ENCODE data around the gene CFAP410. TPM values are rescaled to one million over a fixed set of nuclear protein-coding genes. Genes with fewer than 3 reads are reported as not detected.
A peak's percentile ranks its signal among the peaks of the same experiment; 100 is the strongest.
"Not testable (repeated sequence)": the region's sequence is repeated elsewhere in the genome, so short reads cannot be mapped to it uniquely, and the experiment has no call there.

Gene CFAP410
- total RNA-seq, 1 experiment from 2014 or later, result 19.3 TPM

DNA sequence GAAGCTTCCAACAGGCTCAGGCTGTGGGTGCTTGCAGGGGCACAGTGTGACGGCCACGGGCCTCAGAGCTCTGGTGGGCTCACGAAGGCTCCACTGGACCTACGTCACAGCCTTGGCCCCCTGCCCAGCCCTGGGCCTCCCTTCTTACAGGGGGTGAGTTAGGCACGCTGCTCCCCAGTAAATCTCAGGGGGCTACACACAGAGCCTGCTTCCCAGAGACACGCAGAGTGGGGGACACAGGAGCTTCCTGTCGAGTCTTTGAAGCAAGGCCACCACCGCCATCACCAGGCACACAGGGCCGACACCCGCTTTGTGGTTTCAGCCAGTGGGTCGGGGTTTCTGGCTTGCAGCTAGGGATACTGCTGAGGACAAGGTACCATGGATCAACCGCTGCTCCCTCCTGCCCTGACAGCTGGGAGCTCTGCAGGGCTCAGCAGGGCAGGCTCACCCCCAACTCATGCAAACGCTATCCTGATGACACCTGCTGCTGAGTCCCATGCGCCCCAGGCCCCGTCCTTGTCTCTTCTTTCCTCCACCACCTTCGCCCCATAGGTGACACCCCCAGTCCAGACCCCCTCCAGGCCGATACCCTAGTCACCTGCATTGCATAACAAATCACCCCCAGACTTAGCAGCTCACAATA, 5.5 kb upstream of the CFAP410 start (continued):
- TF ChIP-seq, protein P1, sequence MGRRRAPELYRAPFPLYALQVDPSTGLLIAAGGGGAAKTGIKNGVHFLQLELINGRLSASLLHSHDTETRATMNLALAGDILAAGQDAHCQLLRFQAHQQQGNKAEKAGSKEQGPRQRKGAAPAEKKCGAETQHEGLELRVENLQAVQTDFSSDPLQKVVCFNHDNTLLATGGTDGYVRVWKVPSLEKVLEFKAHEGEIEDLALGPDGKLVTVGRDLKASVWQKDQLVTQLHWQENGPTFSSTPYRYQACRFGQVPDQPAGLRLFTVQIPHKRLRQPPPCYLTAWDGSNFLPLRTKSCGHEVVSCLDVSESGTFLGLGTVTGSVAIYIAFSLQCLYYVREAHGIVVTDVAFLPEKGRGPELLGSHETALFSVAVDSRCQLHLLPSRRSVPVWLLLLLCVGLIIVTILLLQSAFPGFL (CRISPR knock-in tag; IDR thresholded peaks at IDR 0.05; ENCODE audit: borderline replicate concordance), result no peak
- no peak for TF ChIP-seq JAZF1 (CRISPR knock-in tag; IDR thresholded peaks at IDR 0.05)
- TF ChIP-seq TEAD1 (CRISPR knock-in tag; IDR thresholded peaks at IDR 0.05), result no peak

DNA sequence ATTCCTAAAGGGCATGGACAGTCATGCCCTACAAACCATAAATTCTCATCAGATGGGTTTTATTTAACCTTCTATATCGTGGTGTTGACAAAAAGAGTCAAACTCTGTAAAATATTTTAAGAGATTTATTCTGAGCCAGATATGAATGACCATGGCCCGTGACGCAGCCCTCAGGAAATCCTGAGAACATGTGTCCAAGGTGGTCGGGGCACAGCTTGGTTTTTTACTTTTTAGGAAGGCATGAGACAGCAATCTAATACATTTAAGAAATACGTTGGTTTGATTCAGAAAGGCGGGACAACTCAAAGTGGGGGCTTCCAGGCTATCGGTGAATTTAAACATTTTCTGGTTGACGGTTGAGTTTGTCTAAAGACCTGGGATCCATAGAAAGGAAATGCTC, 3.8 kb upstream of the CFAP410 start:
- CTCF ChIA-PET, result interaction anchor here (0.9 to 1.4 kb wide), 2 partner anchors 8 to 17 kb away, joined by 4 to 5 read pairs; no protein-coding TSS in a partner anchor
- not testable (repeated sequence) for ATAC-seq

DNA sequence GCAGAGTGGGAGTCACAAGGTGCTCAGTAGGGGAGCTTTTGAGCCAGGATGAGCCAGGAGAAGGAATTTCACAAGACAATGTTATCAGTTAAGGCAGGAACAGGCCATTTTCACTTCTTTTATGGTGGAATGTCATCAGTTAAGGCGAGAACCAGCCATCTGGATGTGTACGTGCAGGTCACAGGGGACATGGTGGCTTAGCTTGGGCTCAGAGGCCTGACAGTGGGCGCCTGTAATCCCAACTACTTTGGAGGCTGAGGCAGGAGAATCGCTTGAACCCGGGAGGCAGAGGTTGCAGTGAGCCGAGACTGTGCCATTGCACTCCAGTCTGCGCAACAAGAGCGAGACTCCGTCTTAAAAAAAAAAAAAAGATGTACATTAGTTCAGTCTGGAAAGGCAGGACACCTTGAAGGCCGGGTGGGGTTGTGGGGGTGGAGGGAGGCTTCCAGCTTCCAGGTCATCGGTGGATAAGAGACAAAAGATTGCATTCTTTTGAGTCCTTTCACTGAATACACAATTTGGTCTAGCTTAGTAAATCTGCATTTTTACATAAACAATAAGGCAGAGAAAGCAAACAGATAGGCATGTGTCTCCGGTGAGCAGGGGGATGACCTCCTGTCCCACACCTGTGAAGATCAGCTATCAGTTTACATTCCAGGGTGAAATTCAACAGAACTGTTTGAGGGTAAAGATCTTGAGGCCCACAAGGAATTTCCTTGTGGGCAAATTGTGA, 2.7 kb upstream of the CFAP410 start:
- H3K36me3 Mint-ChIP-seq; H3K4me3 Mint-ChIP-seq; H3K27me3 Mint-ChIP-seq (ENCODE audit: low read depth); ATAC-seq; H3K9me3 Mint-ChIP-seq; POLR2A ChIA-PET; DNase-seq (ENCODE audit: low spot score): not testable (repeated sequence)
- peaks cover 38% of the 10 kb centered on the region for H3K4me1 Mint-ChIP-seq
- CTCF ChIA-PET, result interaction anchor here (0.9 to 2.1 kb wide), 4 partner anchors 10 to 451 kb away, joined by 3 to 7 read pairs (median 4); no protein-coding TSS in a partner anchor
- H3K27ac Mint-ChIP-seq, result peak overlapping the region; percentile 83

More for the DNA sequence above, 3.8 kb upstream of the CFAP410 start:
- Mint-ChIP-seq H3K4me1 (peaks cover 34% of the 10 kb centered on the region), H3K27ac (peak overlapping the region; percentile 83; the same call in 1 of the 2 replicates)
- DNase-seq (ENCODE audit: low spot score); H3K4me3 Mint-ChIP-seq; H3K9me3 Mint-ChIP-seq; POLR2A ChIA-PET; H3K36me3 Mint-ChIP-seq; H3K27me3 Mint-ChIP-seq (ENCODE audit: low read depth): not testable (repeated sequence)

DNA sequence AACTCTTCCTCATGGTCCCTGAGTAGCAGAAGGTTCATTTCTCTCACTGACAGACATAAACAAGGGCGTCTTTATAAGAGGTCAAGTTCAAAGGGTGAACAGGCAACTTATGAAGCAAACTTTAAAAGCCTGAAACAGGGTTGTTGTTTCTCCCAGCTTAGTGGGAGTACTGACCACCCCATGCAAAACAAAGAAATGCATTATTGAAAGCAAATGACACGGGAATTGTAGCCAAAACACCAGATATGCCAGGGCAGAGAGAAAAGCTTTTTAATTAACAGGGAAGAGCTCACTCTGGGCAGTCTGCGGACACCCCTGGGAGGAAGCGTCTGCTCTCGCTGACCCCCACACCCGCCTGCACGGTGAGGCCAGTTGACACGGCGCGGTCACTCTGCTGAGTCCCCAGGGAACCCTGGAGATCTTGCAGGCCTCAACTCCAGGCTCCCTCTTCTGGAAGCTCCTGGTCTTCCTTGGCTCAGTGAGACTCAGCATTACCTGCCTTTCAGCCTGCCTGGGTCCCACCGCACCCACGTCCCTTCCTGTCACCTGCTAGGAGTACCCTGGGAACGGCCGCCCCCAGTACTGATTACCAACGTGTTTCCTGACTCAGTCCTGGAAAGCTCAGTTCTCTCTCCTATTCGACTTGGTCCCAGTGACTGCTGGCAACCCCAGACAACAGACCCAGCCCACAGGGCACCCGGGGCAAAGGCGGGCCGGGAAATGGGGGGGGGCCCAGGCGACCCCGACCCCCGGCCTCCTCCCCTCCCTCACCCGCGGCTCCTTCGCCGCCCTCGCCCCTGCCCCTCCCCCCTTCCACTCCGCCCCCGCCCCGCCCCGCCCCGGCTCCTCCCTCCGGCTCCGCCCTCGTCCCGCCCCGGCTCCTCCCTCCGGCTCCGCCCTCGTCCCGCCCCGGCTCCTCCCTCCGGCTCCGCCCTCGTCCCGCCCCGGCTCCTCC, 972 bp downstream of the CFAP410 start:
- H3K27me3 Mint-ChIP-seq (ENCODE audit: low read depth), result no peaks in the 10 kb centered on the region
- no peaks in the 10 kb centered on the region for H3K9me3 Mint-ChIP-seq
- POLR2A ChIA-PET, result interaction anchor here (0.5 to 1.6 kb wide), 2 partner anchors 22 to 117 kb away, joined by 3 to 4 read pairs; partner anchors contain the start of gene LRRC3
- H3K27ac Mint-ChIP-seq, result peak overlapping the region; percentile 45; the same call in 1 of the 2 replicates
- peak overlapping the region; percentile 64 for H3K4me3 Mint-ChIP-seq
- peaks cover 38% of the 10 kb centered on the region for H3K4me1 Mint-ChIP-seq
- CTCF ChIA-PET, result interaction anchor here (0.5 to 2.1 kb wide), 16 partner anchors 9 to 729 kb away, joined by 3 to 13 read pairs (median 4); partner anchors contain the start of genes LRRC3 and PFKL
- peak; percentile 66 for DNase-seq (ENCODE audit: low spot score)
- peak; percentile 43 for ATAC-seq
- H3K36me3 Mint-ChIP-seq, result no peaks in the 10 kb centered on the region
- TF ChIP-seq, protein P2, sequence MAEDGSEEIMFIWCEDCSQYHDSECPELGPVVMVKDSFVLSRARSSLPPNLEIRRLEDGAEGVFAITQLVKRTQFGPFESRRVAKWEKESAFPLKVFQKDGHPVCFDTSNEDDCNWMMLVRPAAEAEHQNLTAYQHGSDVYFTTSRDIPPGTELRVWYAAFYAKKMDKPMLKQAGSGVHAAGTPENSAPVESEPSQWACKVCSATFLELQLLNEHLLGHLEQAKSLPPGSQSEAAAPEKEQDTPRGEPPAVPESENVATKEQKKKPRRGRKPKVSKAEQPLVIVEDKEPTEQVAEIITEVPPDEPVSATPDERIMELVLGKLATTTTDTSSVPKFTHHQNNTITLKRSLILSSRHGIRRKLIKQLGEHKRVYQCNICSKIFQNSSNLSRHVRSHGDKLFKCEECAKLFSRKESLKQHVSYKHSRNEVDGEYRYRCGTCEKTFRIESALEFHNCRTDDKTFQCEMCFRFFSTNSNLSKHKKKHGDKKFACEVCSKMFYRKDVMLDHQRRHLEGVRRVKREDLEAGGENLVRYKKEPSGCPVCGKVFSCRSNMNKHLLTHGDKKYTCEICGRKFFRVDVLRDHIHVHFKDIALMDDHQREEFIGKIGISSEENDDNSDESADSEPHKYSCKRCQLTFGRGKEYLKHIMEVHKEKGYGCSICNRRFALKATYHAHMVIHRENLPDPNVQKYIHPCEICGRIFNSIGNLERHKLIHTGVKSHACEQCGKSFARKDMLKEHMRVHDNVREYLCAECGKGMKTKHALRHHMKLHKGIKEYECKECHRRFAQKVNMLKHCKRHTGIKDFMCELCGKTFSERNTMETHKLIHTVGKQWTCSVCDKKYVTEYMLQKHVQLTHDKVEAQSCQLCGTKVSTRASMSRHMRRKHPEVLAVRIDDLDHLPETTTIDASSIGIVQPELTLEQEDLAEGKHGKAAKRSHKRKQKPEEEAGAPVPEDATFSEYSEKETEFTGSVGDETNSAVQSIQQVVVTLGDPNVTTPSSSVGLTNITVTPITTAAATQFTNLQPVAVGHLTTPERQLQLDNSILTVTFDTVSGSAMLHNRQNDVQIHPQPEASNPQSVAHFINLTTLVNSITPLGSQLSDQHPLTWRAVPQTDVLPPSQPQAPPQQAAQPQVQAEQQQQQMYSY (CRISPR knock-in tag; IDR thresholded peaks at IDR 0.05), result 0 out of 2 replicates have a peak, but pooled peaks have one; percentile 32
- TF ChIP-seq, protein P3, sequence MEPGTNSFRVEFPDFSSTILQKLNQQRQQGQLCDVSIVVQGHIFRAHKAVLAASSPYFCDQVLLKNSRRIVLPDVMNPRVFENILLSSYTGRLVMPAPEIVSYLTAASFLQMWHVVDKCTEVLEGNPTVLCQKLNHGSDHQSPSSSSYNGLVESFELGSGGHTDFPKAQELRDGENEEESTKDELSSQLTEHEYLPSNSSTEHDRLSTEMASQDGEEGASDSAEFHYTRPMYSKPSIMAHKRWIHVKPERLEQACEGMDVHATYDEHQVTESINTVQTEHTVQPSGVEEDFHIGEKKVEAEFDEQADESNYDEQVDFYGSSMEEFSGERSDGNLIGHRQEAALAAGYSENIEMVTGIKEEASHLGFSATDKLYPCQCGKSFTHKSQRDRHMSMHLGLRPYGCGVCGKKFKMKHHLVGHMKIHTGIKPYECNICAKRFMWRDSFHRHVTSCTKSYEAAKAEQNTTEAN (CRISPR knock-in tag; IDR thresholded peaks at IDR 0.05), result no peak
- TF ChIP-seq GTF2I (CRISPR knock-in tag; conservative IDR thresholded peaks at IDR 0.05) (no peak), SP1 (CRISPR knock-in tag; conservative IDR thresholded peaks at IDR 0.05) (0 out of 2 replicates have a peak, but pooled peaks have one; percentile 60), CREM (CRISPR knock-in tag; IDR thresholded peaks at IDR 0.05) (no peak), JUN (CRISPR knock-in tag; IDR thresholded peaks at IDR 0.05) (no peak)
- TF ChIP-seq, protein P4, sequence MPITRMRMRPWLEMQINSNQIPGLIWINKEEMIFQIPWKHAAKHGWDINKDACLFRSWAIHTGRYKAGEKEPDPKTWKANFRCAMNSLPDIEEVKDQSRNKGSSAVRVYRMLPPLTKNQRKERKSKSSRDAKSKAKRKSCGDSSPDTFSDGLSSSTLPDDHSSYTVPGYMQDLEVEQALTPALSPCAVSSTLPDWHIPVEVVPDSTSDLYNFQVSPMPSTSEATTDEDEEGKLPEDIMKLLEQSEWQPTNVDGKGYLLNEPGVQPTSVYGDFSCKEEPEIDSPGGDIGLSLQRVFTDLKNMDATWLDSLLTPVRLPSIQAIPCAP (CRISPR knock-in tag; IDR thresholded peaks at IDR 0.05), result no peak
- TF ChIP-seq, protein P5, sequence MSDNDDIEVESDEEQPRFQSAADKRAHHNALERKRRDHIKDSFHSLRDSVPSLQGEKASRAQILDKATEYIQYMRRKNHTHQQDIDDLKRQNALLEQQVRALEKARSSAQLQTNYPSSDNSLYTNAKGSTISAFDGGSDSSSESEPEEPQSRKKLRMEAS (CRISPR knock-in tag; IDR thresholded peaks at IDR 0.05), result 0 out of 2 replicates have a peak, but pooled peaks have one; percentile 18
- TF ChIP-seq, protein P6, sequence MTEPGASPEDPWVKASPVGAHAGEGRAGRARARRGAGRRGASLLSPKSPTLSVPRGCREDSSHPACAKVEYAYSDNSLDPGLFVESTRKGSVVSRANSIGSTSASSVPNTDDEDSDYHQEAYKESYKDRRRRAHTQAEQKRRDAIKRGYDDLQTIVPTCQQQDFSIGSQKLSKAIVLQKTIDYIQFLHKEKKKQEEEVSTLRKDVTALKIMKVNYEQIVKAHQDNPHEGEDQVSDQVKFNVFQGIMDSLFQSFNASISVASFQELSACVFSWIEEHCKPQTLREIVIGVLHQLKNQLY (CRISPR knock-in tag; IDR thresholded peaks at IDR 0.05), result no peak
- TF ChIP-seq, protein P7, sequence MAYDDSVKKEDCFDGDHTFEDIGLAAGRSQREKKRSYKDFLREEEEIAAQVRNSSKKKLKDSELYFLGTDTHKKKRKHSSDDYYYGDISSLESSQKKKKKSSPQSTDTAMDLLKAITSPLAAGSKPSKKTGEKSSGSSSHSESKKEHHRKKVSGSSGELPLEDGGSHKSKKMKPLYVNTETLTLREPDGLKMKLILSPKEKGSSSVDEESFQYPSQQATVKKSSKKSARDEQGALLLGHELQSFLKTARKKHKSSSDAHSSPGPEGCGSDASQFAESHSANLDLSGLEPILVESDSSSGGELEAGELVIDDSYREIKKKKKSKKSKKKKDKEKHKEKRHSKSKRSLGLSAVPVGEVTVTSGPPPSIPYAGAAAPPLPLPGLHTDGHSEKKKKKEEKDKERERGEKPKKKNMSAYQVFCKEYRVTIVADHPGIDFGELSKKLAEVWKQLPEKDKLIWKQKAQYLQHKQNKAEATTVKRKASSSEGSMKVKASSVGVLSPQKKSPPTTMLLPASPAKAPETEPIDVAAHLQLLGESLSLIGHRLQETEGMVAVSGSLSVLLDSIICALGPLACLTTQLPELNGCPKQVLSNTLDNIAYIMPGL (CRISPR knock-in tag; IDR thresholded peaks at IDR 0.05), result no peak
